ENCODE results near the gene RHOG.
A peak's percentile ranks its signal among the peaks of the same experiment; 100 is the strongest.

Gene RHOG

GRCh38 chr11:3845246-3845645 is 4.5 kb upstream of the RHOG start:
- Histone ChIP-seq H3K27ac (ENCODE audit: low read length) (no peak overlapping the region), H3K9me3 (ENCODE audit: control insufficient read depth in 2 of 2, low read length in 2 of 2) (no peaks in the 10 kb centered on the region), H3K4me3 (ENCODE audit: low read length in 2 of 2) (no peak overlapping the region)

DNA sequence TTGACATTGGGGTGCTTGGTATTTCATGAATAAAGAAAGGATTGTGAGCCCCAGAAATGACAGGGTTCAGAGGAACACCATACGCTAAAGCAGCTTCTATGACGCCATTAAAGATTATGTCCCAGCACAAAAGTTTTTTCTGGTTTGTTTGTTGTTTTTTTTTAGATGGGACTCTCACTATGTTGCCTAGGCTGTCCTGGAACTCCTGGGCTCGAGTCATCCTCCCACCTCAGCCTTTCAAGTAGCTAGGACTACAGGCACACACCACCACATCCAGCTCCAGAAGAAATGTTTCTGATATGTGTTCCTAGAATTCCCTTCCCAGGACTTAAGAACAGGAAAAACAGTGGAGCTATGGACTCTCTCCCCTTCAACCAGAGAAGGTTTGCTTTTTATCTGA is 2.6 kb upstream of the RHOG start:
- Histone ChIP-seq H3K27ac (ENCODE audit: low read length) (no peak overlapping the region), H3K9me3 (ENCODE audit: control insufficient read depth in 2 of 2, low read length in 2 of 2) (no peaks in the 10 kb centered on the region), H3K4me3 (ENCODE audit: low read length in 2 of 2) (no peak overlapping the region), H3K4me1 (ENCODE audit: control insufficient read depth, insufficient read depth, low read length) (peaks cover 19% of the 10 kb centered on the region), H3K9ac (ENCODE audit: low read length in 2 of 2) (no peak overlapping the region), H3K27me3 (ENCODE audit: control insufficient read depth in 1 of 2, insufficient read depth in 2 of 2, low read length in 2 of 2) (no peaks in the 10 kb centered on the region), H3K36me3 (ENCODE audit: control insufficient read depth in 2 of 2, insufficient read depth in 2 of 2, low read length in 2 of 2) (no peaks in the 10 kb centered on the region)

More at GRCh38 chr11:3845246-3845645, 4.5 kb upstream of the RHOG start:
- H3K27me3 ChIP-seq (ENCODE audit: control insufficient read depth in 1 of 2, insufficient read depth in 2 of 2, low read length in 2 of 2) = no peaks in the 10 kb centered on the region
- no peak overlapping the region for H3K9ac ChIP-seq (ENCODE audit: low read length in 2 of 2)
- H3K4me1 ChIP-seq (ENCODE audit: control insufficient read depth, insufficient read depth, low read length) = peaks cover 5% of the 10 kb centered on the region
- H3K36me3 ChIP-seq (ENCODE audit: control insufficient read depth in 2 of 2, insufficient read depth in 2 of 2, low read length in 2 of 2) = no peaks in the 10 kb centered on the region

- no peaks in the 10 kb centered on the region for H3K9me3 ChIP-seq (ENCODE audit: control insufficient read depth in 2 of 2, low read length in 2 of 2)
- peaks cover 26% of the 10 kb centered on the region for H3K4me1 ChIP-seq (ENCODE audit: control insufficient read depth, insufficient read depth, low read length)
- peak overlapping the region; percentile 82 for H3K27ac ChIP-seq (ENCODE audit: low read length)
- peak overlapping the region; percentile 57 to 80 for H3K4me3 ChIP-seq (ENCODE audit: low read length in 2 of 2)
- H3K36me3 ChIP-seq (ENCODE audit: control insufficient read depth in 2 of 2, insufficient read depth in 2 of 2, low read length in 2 of 2) = no peaks in the 10 kb centered on the region
- H3K9ac ChIP-seq (ENCODE audit: low read length in 2 of 2) = peak overlapping the region; percentile 79 to 84
- no peaks in the 10 kb centered on the region for H3K27me3 ChIP-seq (ENCODE audit: control insufficient read depth in 1 of 2, insufficient read depth in 2 of 2, low read length in 2 of 2)
Observed at GRCh38 chr11:3841426-3842350, 929 bp upstream of the RHOG start.

DNA sequence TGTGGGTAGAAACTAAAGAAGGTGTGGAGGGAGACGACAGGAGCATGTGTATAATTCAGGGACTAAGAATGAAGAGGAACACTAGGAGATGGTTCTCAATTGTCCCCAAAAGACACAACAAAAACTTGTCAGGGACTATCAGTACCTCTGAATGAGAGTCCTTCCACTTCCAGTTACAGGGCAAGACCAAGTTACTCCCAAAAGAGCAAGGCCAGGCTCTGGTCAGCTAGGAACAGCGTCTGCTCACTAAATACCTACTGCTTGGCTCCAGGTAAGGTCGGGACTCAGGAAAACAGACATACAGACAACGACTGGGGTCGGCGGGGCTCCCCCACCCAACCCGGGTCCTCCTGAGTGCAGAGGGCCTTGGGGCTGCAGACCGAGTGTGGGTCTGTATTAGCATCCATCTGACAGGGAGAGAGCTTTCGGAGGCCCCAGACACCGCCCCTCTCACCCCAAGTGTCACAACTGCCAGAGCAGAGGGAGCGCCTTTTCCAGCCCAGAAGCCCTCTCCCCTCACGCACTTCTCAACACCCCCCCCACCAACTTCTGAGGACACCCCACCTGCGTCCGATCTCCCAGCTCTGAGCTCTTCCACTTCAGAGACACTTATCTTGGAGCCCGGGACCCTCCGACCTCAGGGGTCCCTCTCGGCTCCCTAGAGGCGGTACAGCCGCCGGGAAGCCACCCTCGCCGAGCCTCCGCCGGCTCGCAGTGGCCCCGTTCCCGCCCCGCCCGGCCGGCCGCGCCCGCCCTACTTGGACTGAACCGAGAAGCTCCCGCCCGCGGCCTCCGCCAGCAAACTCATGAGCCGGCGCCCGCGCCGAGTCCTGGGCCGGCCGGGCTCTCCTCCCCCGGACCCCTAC is 522 bp downstream of the RHOG start:
- peak overlapping the region; percentile 82 for H3K27ac ChIP-seq (ENCODE audit: low read length)
- H3K9ac ChIP-seq (ENCODE audit: low read length in 2 of 2) = peak overlapping the region; percentile 80 to 82
- H3K27me3 ChIP-seq (ENCODE audit: control insufficient read depth in 1 of 2, insufficient read depth in 2 of 2, low read length in 2 of 2) = no peaks in the 10 kb centered on the region
- H3K4me3 ChIP-seq (ENCODE audit: low read length in 2 of 2) = peak overlapping the region; percentile 80 to 81
- H3K4me1 ChIP-seq (ENCODE audit: control insufficient read depth, insufficient read depth, low read length) = peaks cover 34% of the 10 kb centered on the region
- H3K36me3 ChIP-seq (ENCODE audit: control insufficient read depth in 2 of 2, insufficient read depth in 2 of 2, low read length in 2 of 2) = peaks cover under 1 to 3% of the 10 kb centered on the region in 2 donors
- no peaks in the 10 kb centered on the region for H3K9me3 ChIP-seq (ENCODE audit: control insufficient read depth in 2 of 2, low read length in 2 of 2)

DNA sequence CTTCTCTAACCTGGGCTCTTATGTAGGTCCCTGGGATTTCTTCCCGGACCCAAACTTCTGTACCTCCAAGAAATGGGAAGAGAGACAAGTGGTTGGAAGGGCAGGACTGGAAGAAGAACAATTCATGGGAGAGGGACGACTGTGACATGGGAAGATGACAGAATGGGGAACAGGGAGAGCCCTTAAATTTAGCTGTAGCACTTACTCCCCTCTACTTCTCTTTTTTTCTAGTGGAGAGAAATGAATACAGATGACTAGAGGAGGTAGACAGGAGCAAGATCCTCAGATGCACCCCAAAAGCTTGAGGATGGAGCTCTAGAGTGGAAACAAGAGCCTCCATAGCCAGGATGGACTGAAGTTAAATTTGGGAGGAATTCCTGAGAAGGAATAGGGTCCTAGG is 2.3 kb downstream of the RHOG start:
- Histone ChIP-seq H3K27me3 (ENCODE audit: control insufficient read depth in 1 of 2, insufficient read depth in 2 of 2, low read length in 2 of 2) (no peaks in the 10 kb centered on the region), H3K4me1 (ENCODE audit: control insufficient read depth, insufficient read depth, low read length) (peaks cover 34% of the 10 kb centered on the region), H3K36me3 (ENCODE audit: control insufficient read depth in 2 of 2, insufficient read depth in 2 of 2, low read length in 2 of 2) (peaks cover 3 to 4% of the 10 kb centered on the region in 2 donors), H3K9ac (ENCODE audit: low read length in 2 of 2) (no peak overlapping the region), H3K27ac (ENCODE audit: low read length) (no peak overlapping the region), H3K4me3 (ENCODE audit: low read length in 2 of 2) (peak overlapping the region in 1 of 2 donors; percentile 7), H3K9me3 (ENCODE audit: control insufficient read depth in 2 of 2, low read length in 2 of 2) (no peaks in the 10 kb centered on the region)

DNA sequence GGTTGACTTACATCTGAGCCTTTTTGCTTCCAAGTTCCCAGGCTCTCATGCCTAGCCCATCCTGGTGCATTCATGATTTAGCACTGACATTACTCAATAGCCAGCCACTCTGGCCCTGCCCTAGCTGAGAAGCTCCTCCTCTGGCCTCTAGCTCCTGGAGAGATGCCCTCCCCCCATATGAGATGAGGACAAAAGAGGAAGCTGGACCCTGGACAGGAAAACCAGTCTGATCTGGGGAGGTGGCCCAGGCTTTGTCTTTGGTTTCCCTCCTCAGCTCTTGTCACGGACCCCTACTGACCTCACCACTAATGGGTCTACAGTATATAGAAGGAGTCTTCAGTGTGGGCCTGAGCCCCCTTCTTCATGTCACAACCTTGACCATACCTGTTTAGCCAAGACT is 3.0 kb downstream of the RHOG start:
- peak overlapping the region in 1 of 2 donors; percentile 15 for H3K4me3 ChIP-seq (ENCODE audit: low read length in 2 of 2)
- peaks cover 34% of the 10 kb centered on the region for H3K4me1 ChIP-seq (ENCODE audit: control insufficient read depth, insufficient read depth, low read length)
- H3K27me3 ChIP-seq (ENCODE audit: control insufficient read depth in 1 of 2, insufficient read depth in 2 of 2, low read length in 2 of 2) = no peaks in the 10 kb centered on the region
- H3K36me3 ChIP-seq (ENCODE audit: control insufficient read depth in 2 of 2, insufficient read depth in 2 of 2, low read length in 2 of 2) = peaks cover 3 to 4% of the 10 kb centered on the region in 2 donors
- H3K9me3 ChIP-seq (ENCODE audit: control insufficient read depth in 2 of 2, low read length in 2 of 2) = no peaks in the 10 kb centered on the region
- H3K9ac ChIP-seq (ENCODE audit: low read length in 2 of 2) = no peak overlapping the region
- no peak overlapping the region for H3K27ac ChIP-seq (ENCODE audit: low read length)

GRCh38 chr11:3836903-3837302 is 3.9 kb downstream of the RHOG start:
- no peak overlapping the region for H3K27ac ChIP-seq (ENCODE audit: low read length)
- H3K4me1 ChIP-seq (ENCODE audit: control insufficient read depth, insufficient read depth, low read length) = peaks cover 37% of the 10 kb centered on the region
- peaks cover 3 to 7% of the 10 kb centered on the region in 2 donors for H3K36me3 ChIP-seq (ENCODE audit: control insufficient read depth in 2 of 2, insufficient read depth in 2 of 2, low read length in 2 of 2)
- peak overlapping the region in 1 of 2 donors; percentile 22 for H3K4me3 ChIP-seq (ENCODE audit: low read length in 2 of 2)
- no peaks in the 10 kb centered on the region for H3K27me3 ChIP-seq (ENCODE audit: control insufficient read depth in 1 of 2, insufficient read depth in 2 of 2, low read length in 2 of 2)
- H3K9me3 ChIP-seq (ENCODE audit: control insufficient read depth in 2 of 2, low read length in 2 of 2) = no peaks in the 10 kb centered on the region
- H3K9ac ChIP-seq (ENCODE audit: low read length in 2 of 2) = no peak overlapping the region

DNA sequence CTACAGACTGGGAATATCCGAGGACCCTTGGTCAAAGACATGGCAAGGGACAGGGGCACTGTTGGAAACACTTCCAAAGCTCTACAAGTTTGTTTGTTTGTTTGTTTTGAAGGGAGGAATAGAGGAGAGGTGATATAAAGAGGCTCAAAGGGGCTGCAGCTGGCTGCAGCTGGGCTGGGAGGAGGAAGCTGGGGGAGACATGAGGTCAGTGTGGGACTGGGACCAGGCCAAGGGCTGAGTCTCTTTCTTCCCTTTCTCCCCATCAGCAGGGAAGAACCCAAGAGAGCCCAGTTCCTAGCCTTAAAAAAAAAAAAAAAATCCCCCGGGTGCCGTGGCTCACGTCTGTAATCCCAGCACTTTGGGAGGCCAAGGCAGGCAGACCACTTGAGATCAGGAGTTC is 5.0 kb downstream of the RHOG start:
- Histone ChIP-seq H3K27ac (ENCODE audit: low read length) (no peak overlapping the region), H3K9me3 (ENCODE audit: control insufficient read depth in 2 of 2, low read length in 2 of 2) (no peaks in the 10 kb centered on the region), H3K9ac (ENCODE audit: low read length in 2 of 2) (no peak overlapping the region), H3K36me3 (ENCODE audit: control insufficient read depth in 2 of 2, insufficient read depth in 2 of 2, low read length in 2 of 2) (peaks cover 3 to 12% of the 10 kb centered on the region in 2 donors), H3K27me3 (ENCODE audit: control insufficient read depth in 1 of 2, insufficient read depth in 2 of 2, low read length in 2 of 2) (no peaks in the 10 kb centered on the region), H3K4me1 (ENCODE audit: control insufficient read depth, insufficient read depth, low read length) (peaks cover 35% of the 10 kb centered on the region), H3K4me3 (ENCODE audit: low read length in 2 of 2) (no peak overlapping the region)

DNA sequence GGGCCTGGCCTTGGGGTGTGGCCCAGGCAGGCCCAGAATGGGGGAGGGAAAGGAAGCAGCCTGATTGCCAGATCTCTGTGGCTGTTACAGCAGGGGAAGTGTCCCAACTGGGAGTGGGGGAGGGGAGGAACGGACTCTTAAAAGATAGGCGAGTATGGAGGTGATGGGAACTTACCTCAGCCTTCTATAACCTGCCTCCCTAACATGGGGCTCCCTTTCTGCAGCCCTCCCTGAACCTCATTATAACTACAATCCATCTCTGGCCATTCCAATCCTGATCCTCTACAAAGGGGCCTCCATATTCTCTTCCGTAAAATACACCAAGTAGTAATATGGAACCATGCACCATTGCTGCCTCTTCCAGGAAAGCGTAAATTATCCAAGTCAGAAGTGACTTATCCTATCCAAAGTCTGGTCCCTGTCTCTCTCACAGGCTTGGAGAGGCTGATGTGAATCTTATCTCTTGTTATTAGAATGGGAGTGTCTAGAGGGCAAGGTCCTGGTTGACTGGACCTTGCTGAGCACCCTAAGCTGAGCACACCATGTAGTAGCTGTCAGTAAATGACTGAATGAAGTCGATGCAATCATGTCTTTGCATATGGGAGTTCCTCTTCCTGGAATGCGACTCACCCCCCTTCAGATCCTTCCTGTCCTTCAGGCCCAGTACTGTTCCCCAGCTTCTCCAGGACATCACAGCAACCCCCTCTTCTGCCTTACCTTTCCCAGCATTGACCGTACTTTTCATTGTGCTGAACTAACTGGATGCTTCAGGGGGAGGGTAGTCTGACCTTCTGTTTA is 5.9 kb downstream of the RHOG start:
- H3K27me3 ChIP-seq (ENCODE audit: control insufficient read depth in 1 of 2, insufficient read depth in 2 of 2, low read length in 2 of 2) = no peaks in the 10 kb centered on the region
- no peak overlapping the region for H3K27ac ChIP-seq (ENCODE audit: low read length)
- H3K36me3 ChIP-seq (ENCODE audit: control insufficient read depth in 2 of 2, insufficient read depth in 2 of 2, low read length in 2 of 2) = peaks cover 8 to 14% of the 10 kb centered on the region in 2 donors
- H3K9me3 ChIP-seq (ENCODE audit: control insufficient read depth in 2 of 2, low read length in 2 of 2) = no peaks in the 10 kb centered on the region
- no peak overlapping the region for H3K4me3 ChIP-seq (ENCODE audit: low read length in 2 of 2)
- peaks cover 31% of the 10 kb centered on the region for H3K4me1 ChIP-seq (ENCODE audit: control insufficient read depth, insufficient read depth, low read length)
- H3K9ac ChIP-seq (ENCODE audit: low read length in 2 of 2) = no peak overlapping the region

GRCh38 chr11:3834349-3834663 is 6.5 kb downstream of the RHOG start:
- H3K9me3 ChIP-seq (ENCODE audit: control insufficient read depth in 2 of 2, low read length in 2 of 2) = no peaks in the 10 kb centered on the region
- H3K9ac ChIP-seq (ENCODE audit: low read length in 2 of 2) = no peak overlapping the region
- H3K4me3 ChIP-seq (ENCODE audit: low read length in 2 of 2) = no peak overlapping the region
- peaks cover 8 to 15% of the 10 kb centered on the region in 2 donors for H3K36me3 ChIP-seq (ENCODE audit: control insufficient read depth in 2 of 2, insufficient read depth in 2 of 2, low read length in 2 of 2)
- H3K4me1 ChIP-seq (ENCODE audit: control insufficient read depth, insufficient read depth, low read length) = peaks cover 26% of the 10 kb centered on the region
- no peaks in the 10 kb centered on the region for H3K27me3 ChIP-seq (ENCODE audit: control insufficient read depth in 1 of 2, insufficient read depth in 2 of 2, low read length in 2 of 2)
- H3K27ac ChIP-seq (ENCODE audit: low read length) = no peak overlapping the region
